ENCODE measurements around the gene FAM50B. TPM values are rescaled to one million over a fixed set of nuclear protein-coding genes. Genes with fewer than 3 reads are reported as not detected.

Gene FAM50B
- 23.2 TPM for total RNA-seq
- long read RNA-seq, transcript FAM50B-202 (1 exons, 1,935 nt): minor isoform, 36 of 88 reads
- long read RNA-seq, transcript FAM50B-203 (2 exons, 1,643 nt): major isoform, 51 of 88 reads
- long read RNA-seq, partial matches to known transcripts: 0 of 88 reads
- long read RNA-seq, other reads (novel, unspliced or antisense): 1 of 88 reads

- DNase-seq: peak; percentile 95
- peaks cover 16% of the 10 kb centered on the region for H3K4me1 ChIP-seq
- H3K27ac ChIP-seq (replicated peaks): peak within 1 kb of the TSS; percentile 82
- H3K27me3 ChIP-seq (ENCODE audit: low read depth): no peaks in the 10 kb centered on the region
- TF ChIP-seq CTCF (IDR thresholded peaks at IDR 0.05; ENCODE audit: borderline replicate concordance): peak; percentile 96
- peak within 1 kb of the TSS; percentile 68 for H3K4me3 ChIP-seq
- H3K36me3 ChIP-seq: no peaks in the 10 kb centered on the region
- H3K9me3 ChIP-seq (replicated peaks): no peaks in the 10 kb centered on the region
- intact Hi-C loops (cut with micrococcal nuclease): no loop called here
Observed at GRCh38 chr6:3848925-3849605, at the start of gene FAM50B. Gene FAM50B, plus strand, starts transcription at chr6:3849373. Its CDS starts 439 bp downstream, at chr6:3849812.

- TF ChIP-seq CTCF (IDR thresholded peaks at IDR 0.05; ENCODE audit: borderline replicate concordance): no peak
- H3K27me3 ChIP-seq (ENCODE audit: low read depth): no peaks in the 10 kb centered on the region
- H3K27ac ChIP-seq (replicated peaks): no peak overlapping the region
- H3K4me1 ChIP-seq: peaks cover 65% of the 10 kb centered on the region
- no peak overlapping the region for H3K4me3 ChIP-seq
- intact Hi-C loops (cut with micrococcal nuclease): no loop called here
- H3K36me3 ChIP-seq: no peaks in the 10 kb centered on the region
- no peaks in the 10 kb centered on the region for H3K9me3 ChIP-seq (replicated peaks)
- no peak for DNase-seq
Observed at GRCh38 chr6:3799719-3800118, 49.5 kb upstream of the FAM50B start.

GRCh38 chr6:3800850-3801591 lies 48.2 kb upstream of the FAM50B start:
- TF ChIP-seq CTCF (IDR thresholded peaks at IDR 0.05; ENCODE audit: borderline replicate concordance): no peak
- H3K4me3 ChIP-seq: no peak overlapping the region
- H3K27ac ChIP-seq (replicated peaks): peak overlapping the region; percentile 65
- H3K4me1 ChIP-seq: peaks cover 65% of the 10 kb centered on the region
- H3K27me3 ChIP-seq (ENCODE audit: low read depth): no peaks in the 10 kb centered on the region
- H3K9me3 ChIP-seq (replicated peaks): no peaks in the 10 kb centered on the region
- H3K36me3 ChIP-seq: no peaks in the 10 kb centered on the region
- intact Hi-C loops (cut with micrococcal nuclease): no loop called here
- DNase-seq: no peak

GRCh38 chr6:3801960-3802359 lies 47.2 kb upstream of the FAM50B start:
- H3K36me3 ChIP-seq: no peaks in the 10 kb centered on the region
- H3K27me3 ChIP-seq (ENCODE audit: low read depth): no peaks in the 10 kb centered on the region
- TF ChIP-seq CTCF (IDR thresholded peaks at IDR 0.05; ENCODE audit: borderline replicate concordance): no peak
- H3K4me1 ChIP-seq: peaks cover 64% of the 10 kb centered on the region
- intact Hi-C loops (cut with micrococcal nuclease): no loop called here
- DNase-seq: no peak
- H3K9me3 ChIP-seq (replicated peaks): no peaks in the 10 kb centered on the region
- no peak overlapping the region for H3K4me3 ChIP-seq
- peak overlapping the region; percentile 65 for H3K27ac ChIP-seq (replicated peaks)

GRCh38 chr6:3803627-3804468 lies 45.3 kb upstream of the FAM50B start:
- H3K4me1 ChIP-seq: peaks cover 54% of the 10 kb centered on the region
- no peak for DNase-seq
- TF ChIP-seq CTCF (IDR thresholded peaks at IDR 0.05; ENCODE audit: borderline replicate concordance): no peak

More at GRCh38 chr6:3803627-3804468, 45.3 kb upstream of the FAM50B start:
- no peaks in the 10 kb centered on the region for H3K36me3 ChIP-seq
- H3K9me3 ChIP-seq (replicated peaks): no peaks in the 10 kb centered on the region
- peak overlapping the region; percentile 69 for H3K27ac ChIP-seq (replicated peaks)
- no peak overlapping the region for H3K4me3 ChIP-seq
- intact Hi-C loops (cut with micrococcal nuclease): no loop called here
- H3K27me3 ChIP-seq (ENCODE audit: low read depth): no peaks in the 10 kb centered on the region

Measured in left ventricle myocardium inferior (tissue), 1 donor.